Fibroblast of the aortic adventitia (primary cell): ENCODE measurements around the gene RRAS2. TPM values are rescaled to one million over a fixed set of nuclear protein-coding genes. Genes with fewer than 3 reads are reported as not detected.

Source experiments
- DNase-seq: peaks from one replicate; pipeline ENCODE4 v3.0.0-alpha.2; 2010; ENCODE audit warnings: low read depth
- H3K4me3 ChIP-seq: 2 replicates; pipeline ENCODE4 v1.5.1; 2011; ENCODE audit warnings: low read depth, mild to moderate bottlenecking, control low read depth, low read length, moderate library complexity
- CTCF ChIP-seq: IDR thresholded peaks from 2 replicates; pipeline ENCODE4 v1.5.1; 2011; ENCODE audit warnings: mild to moderate bottlenecking, low read length, control low read depth, inconsistent platforms; ENCODE audit not compliant: insufficient read depth
- total RNA-seq: library from RNA; depleted of rRNA; stranded (reverse); fragments of >200 nt; gene quantifications from 2 replicates; pipeline ENCODE4 v1.2.3, GENCODE V29; 2012; ENCODE audit warnings: low replicate concordance

RRAS2 gene
- total RNA-seq, 1 donor: 95.6 TPM

- H3K4me3 ChIP-seq: no peak overlapping the region
- TF ChIP-seq CTCF: no peak
- DNase-seq: no peak
These were observed 49.4 kb downstream of the RRAS2 start for GRCh38 chr11:14309425-14310192.

- DNase-seq: no peak
- TF ChIP-seq CTCF: no peak
- no peak overlapping the region for H3K4me3 ChIP-seq
These were observed 50.0 kb downstream of the RRAS2 start for GRCh38 chr11:14308897-14309387.

- peak; percentile 66 for DNase-seq
- peak; percentile 75 for TF ChIP-seq CTCF
These were observed 50.7 kb downstream of the RRAS2 start for GRCh38 chr11:14308114-14308896.

GRCh38 chr11:14306481-14306880, 52.5 kb downstream of the RRAS2 start:
- no peak overlapping the region for H3K4me3 ChIP-seq
- peak; percentile 20 for TF ChIP-seq CTCF
- no peak for DNase-seq

More at GRCh38 chr11:14308114-14308896, 50.7 kb downstream of the RRAS2 start:
- H3K4me3 ChIP-seq: no peak overlapping the region

- TF ChIP-seq CTCF: no peak
- DNase-seq: no peak
- H3K4me3 ChIP-seq: no peak overlapping the region
These were observed 53.3 kb downstream of the RRAS2 start for GRCh38 chr11:14305649-14306048.

- no peak for TF ChIP-seq CTCF
- H3K4me3 ChIP-seq: no peak overlapping the region
- no peak for DNase-seq
These were observed 54.4 kb downstream of the RRAS2 start for GRCh38 chr11:14304601-14305000.
